GM12801 (cell line): ENCODE data around the gene ZDHHC24.

ENCODE experiments used
- TF ChIP-seq, protein P1 (sequence below): IDR thresholded peaks from one replicate; pipeline ENCODE4 v1.5.1; 2011; ENCODE audit warnings: control low read depth; ENCODE audit not compliant: insufficient read length; ENCODE audit errors: extremely low read depth

The ZDHHC24 gene

DNA sequence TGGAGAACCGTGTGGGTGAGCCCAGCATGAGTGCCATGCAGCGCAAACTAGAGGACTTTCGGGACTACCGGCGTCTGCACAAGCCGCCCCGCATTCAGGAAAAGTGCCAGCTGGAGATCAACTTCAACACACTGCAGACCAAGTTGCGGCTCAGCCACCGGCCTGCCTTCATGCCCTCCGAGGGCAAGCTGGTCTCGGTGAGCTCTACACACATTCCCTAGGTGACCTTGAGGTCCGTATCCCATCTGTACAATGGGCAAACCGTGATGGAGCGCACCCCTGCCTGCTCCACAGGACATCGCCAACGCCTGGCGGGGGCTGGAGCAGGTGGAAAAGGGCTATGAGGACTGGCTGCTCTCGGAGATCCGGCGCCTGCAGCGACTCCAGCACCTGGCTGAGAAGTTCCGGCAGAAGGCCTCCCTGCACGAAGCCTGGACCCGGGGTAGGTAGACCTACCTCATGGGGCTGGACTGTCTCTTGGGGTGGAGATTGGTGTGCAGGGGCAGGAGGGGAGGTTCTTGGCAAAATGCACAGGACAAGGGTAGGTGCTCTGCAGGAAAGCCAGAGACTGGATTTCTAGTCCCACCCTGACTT lies 12.0 kb upstream of the ZDHHC24 start:
- TF ChIP-seq, protein P1, sequence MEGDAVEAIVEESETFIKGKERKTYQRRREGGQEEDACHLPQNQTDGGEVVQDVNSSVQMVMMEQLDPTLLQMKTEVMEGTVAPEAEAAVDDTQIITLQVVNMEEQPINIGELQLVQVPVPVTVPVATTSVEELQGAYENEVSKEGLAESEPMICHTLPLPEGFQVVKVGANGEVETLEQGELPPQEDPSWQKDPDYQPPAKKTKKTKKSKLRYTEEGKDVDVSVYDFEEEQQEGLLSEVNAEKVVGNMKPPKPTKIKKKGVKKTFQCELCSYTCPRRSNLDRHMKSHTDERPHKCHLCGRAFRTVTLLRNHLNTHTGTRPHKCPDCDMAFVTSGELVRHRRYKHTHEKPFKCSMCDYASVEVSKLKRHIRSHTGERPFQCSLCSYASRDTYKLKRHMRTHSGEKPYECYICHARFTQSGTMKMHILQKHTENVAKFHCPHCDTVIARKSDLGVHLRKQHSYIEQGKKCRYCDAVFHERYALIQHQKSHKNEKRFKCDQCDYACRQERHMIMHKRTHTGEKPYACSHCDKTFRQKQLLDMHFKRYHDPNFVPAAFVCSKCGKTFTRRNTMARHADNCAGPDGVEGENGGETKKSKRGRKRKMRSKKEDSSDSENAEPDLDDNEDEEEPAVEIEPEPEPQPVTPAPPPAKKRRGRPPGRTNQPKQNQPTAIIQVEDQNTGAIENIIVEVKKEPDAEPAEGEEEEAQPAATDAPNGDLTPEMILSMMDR: no peak

- TF ChIP-seq, protein P1: no peak
These were observed 10.2 kb upstream of the ZDHHC24 start for GRCh38 chr11:66556086-66556485.

GRCh38 chr11:66555416-66555815 lies 9.6 kb upstream of the ZDHHC24 start:
- TF ChIP-seq, protein P1: no peak

DNA sequence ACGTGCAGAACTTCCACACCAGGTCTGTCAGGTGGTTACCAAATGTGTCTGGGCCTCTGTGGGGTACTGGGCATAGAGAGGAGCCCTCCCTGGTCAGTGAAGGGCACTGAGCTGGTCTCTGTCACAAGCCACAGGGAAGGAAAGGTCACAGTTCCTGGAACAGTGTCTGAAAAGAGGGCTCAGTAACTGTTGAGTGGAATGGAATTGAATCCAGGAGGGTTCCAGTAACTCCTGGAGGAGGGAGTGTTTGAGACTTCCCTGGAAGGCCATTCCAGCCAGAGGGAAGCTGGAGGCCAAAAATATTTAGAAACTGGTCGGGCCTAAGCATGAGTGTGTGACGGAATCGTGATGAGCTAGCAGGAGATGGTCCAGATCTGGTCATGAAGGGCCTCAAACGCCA lies 8.8 kb upstream of the ZDHHC24 start:
- TF ChIP-seq, protein P1: no peak

DNA sequence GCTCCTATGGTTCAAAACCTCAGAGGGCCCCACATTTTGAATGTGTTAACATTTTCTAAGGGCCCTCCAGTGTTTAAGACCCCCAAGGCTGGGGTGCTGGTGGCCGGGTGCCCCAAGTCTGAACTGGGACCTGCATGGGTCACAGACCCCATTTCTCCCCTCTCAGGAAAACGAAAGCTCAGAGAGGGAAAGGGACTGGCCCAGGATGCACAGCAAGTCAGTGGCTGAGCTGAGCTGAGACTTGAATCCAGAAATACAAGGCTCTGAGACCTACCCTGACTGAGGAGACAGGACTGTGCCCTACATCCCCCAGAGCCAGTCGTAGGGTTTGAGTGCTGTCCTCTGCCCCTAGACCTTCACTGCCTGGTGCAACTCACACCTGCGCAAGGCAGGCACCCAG lies 5.0 kb upstream of the ZDHHC24 start:
- TF ChIP-seq, protein P1: no peak

- TF ChIP-seq, protein P1: no peak
These were observed 3.8 kb upstream of the ZDHHC24 start for GRCh38 chr11:66549696-66550095.

- TF ChIP-seq, protein P1: no peak
These were observed 3.2 kb upstream of the ZDHHC24 start for GRCh38 chr11:66548774-66549630.
